AG04450 (cell line): Measurements from ENCODE around the gene AKAP6. TPM values are rescaled to one million over a fixed set of nuclear protein-coding genes. Genes with fewer than 3 reads are reported as not detected.
"Not testable (repeated sequence)": the region's sequence is repeated elsewhere in the genome, so short reads cannot be mapped to it uniquely, and the experiment has no call there.

Experiments used
- CTCF ChIA-PET: fragments of 300-600, 350-600 bp; formaldehyde crosslinking; extraction: SDS; loops from one replicate; lab custom pipeline; 2022; ENCODE audit warnings: antibody characterized with exemption, inconsistent platforms; lab: Charles Lee
- POLR2A ChIA-PET: fragments of 350-600 bp; formaldehyde crosslinking; extraction: SDS; loops from one replicate; lab custom pipeline; 2021; ENCODE audit warnings: antibody characterized with exemption, inconsistent platforms; lab: Yijun Ruan, JAX
- DNase-seq: peaks from one replicate; pipeline ENCODE4 v3.0.0-alpha.2; 2011; ENCODE audit warnings: low read depth, low spot score
- H3K27ac ChIP-seq: one replicate; pipeline ENCODE4 v1.5.1; 2012; ENCODE audit warnings: low read depth, low read length, control low read depth
- H3K27me3 ChIP-seq: one replicate; pipeline ENCODE4 v1.6.0; 2012; ENCODE audit warnings: low read length; ENCODE audit not compliant: control insufficient read depth, insufficient read depth
- H3K4me3 ChIP-seq: 2 replicates; pipeline ENCODE4 v1.5.1; 2011; ENCODE audit warnings: mild to moderate bottlenecking, low read depth, low read length, control low read depth
- H3K9me3 ChIP-seq: 2 replicates; pipeline ENCODE4 v1.5.1; 2012; ENCODE audit warnings: low read length; ENCODE audit not compliant: control insufficient read depth, insufficient read depth
- CTCF ChIP-seq: IDR thresholded peaks from 2 replicates; pipeline ENCODE4 v1.5.1; 2011; ENCODE audit warnings: low read depth, low read length, control low read depth, inconsistent platforms
- polyA plus RNA-seq: library from polyadenylated mRNA; depleted of rRNA; stranded (reverse); fragments of >200 nt; gene quantifications from 2 replicates; pipeline ENCODE4 v1.2.3, GENCODE V29; 2011

The AKAP6 gene
- polyA plus RNA-seq, 1 experiment: 0.78 TPM

- no peak for DNase-seq
- Histone ChIP-seq H3K27me3 (peaks cover 5% of the 10 kb centered on the region), H3K4me3 (no peak overlapping the region), H3K27ac (no peak overlapping the region), H3K9me3 (no peaks in the 10 kb centered on the region)
- POLR2A ChIA-PET: no interaction called here
- TF ChIP-seq CTCF: no peak
- CTCF ChIA-PET: interaction anchor here (0.5 to 7.0 kb wide), 8 partner anchors 11 to 1521 kb away, joined by 3 to 83 read pairs (median 9); no protein-coding TSS in a partner anchor
Observed at GRCh38 chr14:32576977-32577376, 247.9 kb downstream of the AKAP6 start.

DNA sequence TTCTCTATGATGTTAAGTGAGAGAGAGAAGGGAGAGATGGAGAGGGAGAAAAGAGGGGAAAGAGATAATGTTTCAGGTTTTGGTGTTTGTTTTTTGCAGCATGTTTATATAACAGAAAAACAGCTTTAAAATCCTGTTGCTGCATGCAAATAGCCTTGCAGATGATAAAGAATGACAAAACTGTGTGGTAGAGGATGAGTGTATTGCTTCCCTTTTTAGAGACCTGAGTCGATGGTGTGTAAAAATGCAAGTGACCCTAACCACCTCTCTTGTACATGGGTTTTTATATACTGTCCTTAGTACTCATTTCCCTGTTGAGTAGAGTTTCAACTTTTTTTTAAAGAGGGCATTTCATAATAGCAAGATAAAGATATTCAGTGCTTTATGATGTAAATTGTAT is 249.1 kb downstream of the AKAP6 start:
- Histone ChIP-seq H3K4me3 (no peak overlapping the region), H3K27ac (no peak overlapping the region), H3K27me3 (peaks cover 5% of the 10 kb centered on the region), H3K9me3 (no peaks in the 10 kb centered on the region)
- ChIA-PET CTCF (interaction anchor here (5.7 to 7.0 kb wide), 2 partner anchors 10 to 1215 kb away, joined by 36 to 83 read pairs; no protein-coding TSS in a partner anchor), POLR2A (no interaction called here)
- DNase-seq: no peak
- no peak for TF ChIP-seq CTCF

GRCh38 chr14:32583427-32583826 is 254.3 kb downstream of the AKAP6 start:
- CTCF ChIA-PET, POLR2A ChIA-PET, H3K4me3 ChIP-seq, H3K27ac ChIP-seq, H3K9me3 ChIP-seq, DNase-seq, H3K27me3 ChIP-seq: not testable (repeated sequence)

DNA sequence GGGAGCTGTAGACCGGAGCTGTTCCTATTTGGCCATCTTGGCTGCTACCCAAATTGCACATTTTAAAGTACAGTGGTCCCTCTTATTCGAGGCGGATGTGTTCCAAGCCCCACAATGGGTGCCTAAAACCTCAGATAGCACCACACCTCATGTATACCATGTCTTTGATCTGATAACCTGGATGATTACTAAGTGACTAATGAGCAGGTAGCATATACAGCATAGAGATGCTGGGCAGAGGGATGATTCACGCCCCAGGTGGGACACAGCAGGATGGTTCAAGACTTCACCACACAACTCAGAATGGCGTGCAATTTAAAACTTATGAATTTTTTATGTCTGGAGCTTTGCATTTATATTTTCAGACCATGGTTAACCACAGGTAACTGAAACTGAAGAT is 255.0 kb downstream of the AKAP6 start:
- Histone ChIP-seq H3K27ac (no peak overlapping the region), H3K9me3 (peaks cover 6% of the 10 kb centered on the region; the same call in 1 of the 2 replicates), H3K4me3 (no peak overlapping the region), H3K27me3 (peaks cover 3% of the 10 kb centered on the region)
- CTCF ChIA-PET: no interaction called here
- DNase-seq: no peak
- POLR2A ChIA-PET: no interaction called here
- no peak for TF ChIP-seq CTCF

DNA sequence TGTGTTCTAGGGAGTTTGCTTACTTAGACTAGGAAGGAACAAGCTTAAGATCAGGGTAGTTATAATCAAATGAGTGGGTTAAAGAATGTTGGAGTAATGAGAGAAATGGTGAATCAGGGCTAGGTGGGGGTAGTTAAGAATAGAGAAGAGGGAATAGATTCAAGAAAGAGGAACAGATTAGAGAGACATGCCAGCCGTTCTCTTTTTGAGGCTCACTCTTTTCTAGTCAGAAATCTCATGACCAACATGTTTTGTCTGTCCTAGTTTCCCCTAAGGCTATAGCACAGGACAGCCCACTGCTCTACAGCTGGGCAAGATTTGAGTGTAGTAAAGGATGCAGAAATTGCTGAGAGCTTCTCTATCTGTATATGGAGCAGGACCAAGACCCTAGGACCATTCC is 258.4 kb downstream of the AKAP6 start:
- CTCF ChIA-PET: interaction anchor here (0.6 to 4.4 kb wide), 18 partner anchors 10 to 1205 kb away, joined by 3 to 36 read pairs (median 4); no protein-coding TSS in a partner anchor
- Histone ChIP-seq H3K27ac (no peak overlapping the region), H3K4me3 (no peak overlapping the region), H3K27me3 (peaks cover 3% of the 10 kb centered on the region), H3K9me3 (peaks cover 6% of the 10 kb centered on the region; the same call in 1 of the 2 replicates)
- POLR2A ChIA-PET: no interaction called here
- DNase-seq: no peak
- no peak for TF ChIP-seq CTCF
